GM21381 (cell line): Measurements from ENCODE around the gene DYRK3.
A peak's percentile ranks its signal among the peaks of the same experiment; 100 is the strongest.
"Not testable (repeated sequence)": the region's sequence is repeated elsewhere in the genome, so short reads cannot be mapped to it uniquely, and the experiment has no call there.

ENCODE experiments used
- ATAC-seq: cut with Tn5 transposase; IDR thresholded peaks from one replicate; pipeline ENCODE4 v1.9.1; 2021; ENCODE audit warnings: mild to moderate bottlenecking, moderate library complexity; ENCODE audit not compliant: unreplicated experiment

DYRK3 gene

GRCh38 chr1:206628916-206629315 lies 6.4 kb upstream of the DYRK3 start:
- no peak for ATAC-seq

- no peak for ATAC-seq
These were observed 4.2 kb upstream of the DYRK3 start for GRCh38 chr1:206631085-206631509.

GRCh38 chr1:206633708-206634121 lies 1.6 kb upstream of the DYRK3 start:
- no peak for ATAC-seq

GRCh38 chr1:206634365-206635079 lies 814 bp upstream of the DYRK3 start:
- no peak for ATAC-seq

- peak; percentile 5 for ATAC-seq
These were observed 626 bp downstream of the DYRK3 start for GRCh38 chr1:206635978-206636345.

- no peak for ATAC-seq
These were observed 1.3 kb downstream of the DYRK3 start for GRCh38 chr1:206636671-206637070.

GRCh38 chr1:206637605-206638004 lies 2.3 kb downstream of the DYRK3 start:
- no peak for ATAC-seq

- ATAC-seq: not testable (repeated sequence)
These were observed 6.7 kb downstream of the DYRK3 start for GRCh38 chr1:206642074-206642473.

- no peak for ATAC-seq
These were observed 7.9 kb downstream of the DYRK3 start for GRCh38 chr1:206643118-206643698.

- ATAC-seq: no peak
These were observed 11.2 kb downstream of the DYRK3 start for GRCh38 chr1:206646504-206646903.

GRCh38 chr1:206647224-206647623 lies 11.9 kb downstream of the DYRK3 start:
- no peak for ATAC-seq

GRCh38 chr1:206649261-206649921 lies 14.1 kb downstream of the DYRK3 start:
- no peak for ATAC-seq

GRCh38 chr1:206651014-206651413 lies 15.7 kb downstream of the DYRK3 start:
- no peak for ATAC-seq

GRCh38 chr1:206651958-206652890 lies 16.9 kb downstream of the DYRK3 start:
- ATAC-seq: no peak

- ATAC-seq: no peak
These were observed 18.6 kb downstream of the DYRK3 start for GRCh38 chr1:206653715-206654459.

- no peak for ATAC-seq
These were observed 19.5 kb downstream of the DYRK3 start for GRCh38 chr1:206654828-206655227.

GRCh38 chr1:206655471-206655882 lies 20.1 kb downstream of the DYRK3 start:
- no peak for ATAC-seq

- ATAC-seq: no peak
These were observed 21.6 kb downstream of the DYRK3 start for GRCh38 chr1:206656936-206657335.

- ATAC-seq: no peak
These were observed 22.4 kb downstream of the DYRK3 start for GRCh38 chr1:206657751-206658150.

- no peak for ATAC-seq
These were observed 23.1 kb downstream of the DYRK3 start for GRCh38 chr1:206658264-206658980.
